Middle frontal gyrus (tissue), 1 donor: Measurements from ENCODE around the gene PROCR.
"Not testable (repeated sequence)": the region's sequence is repeated elsewhere in the genome, so short reads cannot be mapped to it uniquely, and the experiment has no call there.

Experiments used
- DNase-seq: peaks from one replicate; pipeline ENCODE4 v3.0.0-alpha.2; 2015; ENCODE audit warnings: low spot score; ENCODE audit errors: extremely low spot score

Gene PROCR

DNA sequence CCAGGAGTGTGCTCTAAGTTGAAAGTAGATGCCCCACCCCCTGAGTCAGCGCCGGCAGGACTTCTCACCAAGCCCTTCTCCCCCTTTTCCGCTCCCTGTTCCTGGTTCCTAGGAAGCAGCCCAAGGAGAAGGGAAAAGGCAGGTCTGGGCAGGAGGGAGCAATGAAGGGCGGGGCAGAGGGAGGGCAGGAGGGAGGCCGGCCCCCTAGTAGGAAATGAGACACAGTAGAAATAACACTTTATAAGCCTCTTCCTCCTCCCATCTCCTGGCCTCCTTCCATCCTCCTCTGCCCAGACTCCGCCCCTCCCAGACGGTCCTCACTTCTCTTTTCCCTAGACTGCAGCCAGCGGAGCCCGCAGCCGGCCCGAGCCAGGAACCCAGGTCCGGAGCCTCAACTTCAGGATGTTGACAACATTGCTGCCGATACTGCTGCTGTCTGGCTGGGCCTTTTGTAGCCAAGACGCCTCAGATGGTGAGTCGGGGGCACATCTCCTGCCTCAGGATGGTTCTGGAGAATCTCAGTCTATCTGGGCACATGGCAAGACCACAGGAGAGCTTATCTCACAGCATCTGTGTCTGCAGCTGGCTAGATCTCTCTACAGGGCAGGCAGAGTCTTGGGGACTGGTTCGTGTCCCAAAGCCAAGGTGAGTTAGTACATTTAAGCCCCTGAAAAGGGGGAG is at the start of gene PROCR:
Gene PROCR, plus strand, starts transcription at position 320 of the 681 bp plus-strand sequence. Its CDS starts 83 bp downstream, at position 403.
- DNase-seq: no peak

DNA sequence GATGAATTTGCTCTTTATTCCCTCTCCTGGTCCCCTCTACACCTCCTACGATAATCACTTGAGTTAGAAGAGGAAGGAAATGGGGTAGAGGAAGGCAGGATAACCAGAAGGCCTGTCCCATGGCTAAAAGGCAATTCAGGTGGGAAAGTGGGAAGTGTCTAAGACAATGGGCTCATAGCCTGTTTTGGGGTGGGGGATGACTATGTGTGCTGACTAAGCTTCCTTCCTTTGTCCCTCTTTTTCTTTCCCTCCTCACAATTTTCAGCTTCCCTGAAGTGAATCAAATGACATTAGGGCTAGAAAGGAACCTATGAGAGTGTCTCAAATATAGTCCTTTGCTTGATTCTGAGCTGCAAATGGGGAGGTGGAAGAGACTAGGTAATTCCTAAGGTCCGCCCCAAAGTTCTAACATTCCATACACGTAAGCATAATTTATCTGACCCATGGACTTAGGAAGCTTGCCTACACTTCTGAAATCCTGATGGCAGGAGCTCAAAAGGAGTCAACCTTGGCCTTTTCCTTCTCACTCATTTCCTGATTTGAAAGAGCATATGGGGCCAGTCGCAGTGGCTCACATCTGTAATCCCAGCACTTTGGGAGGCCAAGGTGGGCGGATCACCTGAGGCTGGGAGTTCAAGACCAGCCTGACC is 49.0 kb upstream of the PROCR start:
- no peak for DNase-seq

- no peak for DNase-seq
Measured at GRCh38 chr20:35125753-35126152, 46.1 kb upstream of the PROCR start.

- DNase-seq: no peak
Measured at GRCh38 chr20:35129647-35130069, 42.2 kb upstream of the PROCR start.

DNA sequence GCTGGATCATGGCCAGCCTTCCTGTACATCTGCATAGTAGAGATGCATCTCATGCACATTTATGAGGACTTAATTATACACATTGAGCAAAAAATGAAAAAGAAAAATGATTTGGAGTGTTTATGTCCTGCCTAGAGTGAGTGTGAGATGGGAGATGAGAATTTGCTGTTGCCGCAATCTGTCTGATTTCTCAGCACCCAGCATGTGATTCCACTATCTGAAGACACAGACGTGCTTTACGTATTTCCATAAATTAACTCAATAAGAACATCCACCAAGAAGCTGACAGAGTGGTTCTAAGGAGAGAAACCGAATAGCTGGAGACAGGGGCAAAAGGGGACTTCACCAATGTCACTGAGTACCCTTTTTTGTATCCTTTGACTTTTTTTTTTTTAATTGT is 39.9 kb upstream of the PROCR start:
- DNase-seq: no peak

GRCh38 chr20:35133031-35133430 is 38.8 kb upstream of the PROCR start:
- DNase-seq: no peak

- DNase-seq: no peak
Measured at GRCh38 chr20:35133735-35134134, 38.1 kb upstream of the PROCR start.

- no peak for DNase-seq
Measured at GRCh38 chr20:35134472-35134871, 37.4 kb upstream of the PROCR start.

- no peak for DNase-seq
Measured at GRCh38 chr20:35134880-35135279, 37.0 kb upstream of the PROCR start.

DNA sequence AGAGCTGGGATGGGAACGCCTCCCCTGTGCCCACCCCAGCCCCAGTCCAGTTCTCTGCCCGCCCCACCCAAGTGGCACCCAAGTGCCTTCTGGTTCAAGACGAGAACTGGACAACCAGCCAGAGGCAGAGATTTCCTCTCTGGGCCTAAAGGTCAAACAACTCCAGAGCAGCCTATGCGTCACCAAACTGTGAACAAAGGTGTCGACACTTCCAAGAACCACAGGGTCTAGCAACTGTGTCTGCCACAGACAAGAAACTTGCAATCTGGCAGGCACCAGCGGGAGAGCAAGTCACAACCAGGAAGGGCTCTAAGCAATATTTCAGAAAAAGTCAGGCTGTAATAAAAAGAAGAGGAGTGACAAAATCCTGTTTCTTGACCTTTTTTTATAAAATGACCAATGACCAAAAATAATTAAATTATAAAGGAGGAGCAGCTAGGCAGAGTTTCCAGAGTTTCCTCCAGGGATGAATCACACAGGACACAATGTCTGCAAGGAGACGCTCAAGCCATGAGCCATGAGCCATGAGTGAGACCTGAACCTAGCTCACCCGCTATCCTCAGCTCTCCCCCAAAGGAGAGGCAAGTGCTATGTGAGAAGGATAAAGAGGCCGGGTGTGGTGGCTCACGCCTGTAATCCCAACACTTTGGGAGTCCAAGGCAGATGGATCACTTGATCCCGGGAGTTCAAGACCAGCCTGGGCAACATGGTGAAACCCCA is 35.8 kb upstream of the PROCR start:
- DNase-seq: no peak

DNA sequence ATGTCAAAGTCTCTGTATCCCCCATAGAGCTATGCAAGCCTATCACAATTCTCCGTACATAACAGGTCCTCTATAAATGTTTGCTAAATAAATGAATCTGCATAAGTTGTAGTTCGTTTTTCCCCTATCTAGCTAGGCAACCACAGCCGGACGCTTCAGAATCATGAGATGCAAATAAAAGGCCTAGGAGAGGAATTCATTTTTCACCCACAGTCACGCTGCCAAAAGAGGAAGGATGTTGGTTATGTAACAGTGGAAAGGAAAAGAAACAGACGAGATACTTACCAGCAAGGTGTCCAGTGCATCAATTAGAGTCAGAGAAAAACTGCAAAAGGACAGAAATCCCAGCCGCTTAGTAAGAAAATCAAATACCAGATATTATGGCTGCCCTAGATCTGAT is 27.2 kb upstream of the PROCR start:
- DNase-seq: no peak

DNA sequence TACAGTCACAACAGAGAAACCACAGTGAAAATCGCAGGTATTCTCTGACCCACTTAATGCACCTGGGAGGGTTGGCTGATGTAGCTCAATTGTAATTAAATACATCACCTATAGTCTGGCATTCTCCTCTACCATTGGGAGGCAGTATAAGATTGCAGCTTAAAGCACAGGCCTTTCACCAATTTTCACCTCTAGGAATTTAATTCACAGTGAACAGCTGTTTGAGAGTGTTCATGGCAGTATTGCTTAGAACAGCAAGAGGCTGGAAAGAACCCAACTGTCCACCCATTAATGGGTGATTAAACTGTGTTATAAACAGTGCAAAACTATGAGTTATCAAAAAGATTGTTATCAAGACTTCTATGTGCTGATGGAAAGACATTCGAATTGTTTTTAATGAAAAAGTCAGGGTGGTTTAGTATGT is 26.7 kb upstream of the PROCR start:
- peak; percentile 31 for DNase-seq

GRCh38 chr20:35146299-35146919 is 25.5 kb upstream of the PROCR start:
- DNase-seq: no peak

DNA sequence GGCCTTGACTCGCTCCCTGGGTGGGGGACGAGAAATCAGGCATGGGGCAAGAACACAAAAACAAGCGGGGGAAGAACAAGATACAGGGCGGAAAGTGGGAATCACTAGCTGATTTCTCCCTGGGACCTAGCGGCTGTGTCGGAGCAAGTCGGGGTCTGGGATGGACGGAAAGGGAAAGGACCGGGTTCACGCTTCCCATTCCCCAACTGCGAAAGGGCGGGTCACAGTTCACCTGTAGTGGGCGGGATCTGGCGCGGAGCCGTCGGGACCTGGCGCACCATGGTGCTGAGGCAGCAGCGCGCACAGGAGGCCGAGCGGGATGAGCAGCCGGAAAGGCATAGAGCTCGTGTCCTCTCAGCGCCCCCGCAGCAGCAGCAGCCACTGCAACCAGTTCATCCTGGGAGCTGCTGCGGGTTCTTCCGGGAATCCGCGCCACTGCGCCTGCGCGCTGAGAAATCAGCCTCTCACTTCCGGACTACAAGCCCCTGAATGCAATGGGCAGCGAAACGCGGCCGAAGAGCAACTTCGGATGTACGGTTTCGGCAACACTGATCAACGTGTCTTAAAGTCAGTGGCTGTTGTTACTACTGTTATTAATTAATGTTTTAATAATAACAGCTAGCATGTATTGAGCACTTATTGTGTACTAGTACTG is 24.8 kb upstream of the PROCR start, which contains the start of gene EDEM2:
Gene EDEM2, minus strand, starts transcription at position 417 of the 655 bp plus-strand sequence. Its CDS starts 78 bp downstream, at position 339.
- DNase-seq: peak; percentile 90

GRCh38 chr20:35147575-35148071 is 24.2 kb upstream of the PROCR start:
- DNase-seq: not testable (repeated sequence)

DNA sequence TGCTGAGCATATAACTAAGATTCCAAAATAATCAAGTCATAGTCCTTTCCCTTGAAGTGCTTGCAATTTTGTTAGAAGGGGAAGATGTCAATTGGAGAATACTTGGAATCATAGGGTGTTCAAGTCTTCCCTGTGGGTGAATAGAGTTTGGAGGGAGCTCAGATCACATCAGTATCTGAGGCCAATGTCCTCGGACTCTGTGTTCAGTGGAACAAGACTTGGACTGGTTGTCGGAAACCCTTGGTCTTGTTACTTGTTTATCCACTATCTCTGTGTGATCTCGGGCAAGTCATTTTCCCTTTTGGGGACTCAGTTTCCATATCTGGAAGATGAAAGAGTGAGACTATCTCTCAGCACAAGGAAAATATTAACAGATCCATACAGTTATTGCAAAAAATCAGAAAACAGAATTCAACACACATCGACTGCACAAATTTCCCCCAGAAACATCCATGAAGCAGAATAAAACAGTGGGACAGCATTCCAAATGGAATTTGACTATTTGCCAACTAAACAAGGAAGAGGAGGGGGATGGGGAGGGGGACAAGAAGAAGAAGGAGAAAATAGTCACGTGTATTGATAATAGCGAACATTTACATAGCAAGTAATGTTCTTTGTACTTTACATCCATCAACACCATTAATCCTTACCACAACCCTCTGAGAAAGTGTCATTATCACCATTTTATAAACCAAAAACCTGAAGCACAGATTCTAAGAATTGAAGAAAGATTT is 20.9 kb upstream of the PROCR start:
- DNase-seq: no peak

DNA sequence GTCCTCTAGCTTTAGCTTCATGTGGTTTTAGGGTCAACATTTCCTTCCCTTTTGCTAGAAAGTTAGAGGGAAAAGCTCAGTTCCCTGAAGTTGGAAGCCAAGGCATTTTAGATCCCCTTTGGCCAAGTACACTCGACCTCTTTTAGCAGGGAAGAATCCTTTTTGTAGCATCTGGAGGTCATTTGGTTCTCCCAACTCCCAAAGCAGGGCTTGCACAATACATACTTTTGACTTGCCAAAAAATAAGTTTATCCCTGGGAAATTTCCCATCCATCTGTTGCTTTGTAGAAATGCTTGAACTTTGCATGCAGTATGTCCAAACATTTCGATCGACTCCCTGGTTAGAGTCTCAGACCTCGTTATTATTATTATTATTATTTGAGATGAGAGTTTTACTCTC is 20.1 kb upstream of the PROCR start:
- no peak for DNase-seq

GRCh38 chr20:35155936-35156335 is 15.9 kb upstream of the PROCR start:
- DNase-seq: no peak

GRCh38 chr20:35156978-35157377 is 14.9 kb upstream of the PROCR start:
- no peak for DNase-seq

GRCh38 chr20:35160341-35160740 is 11.5 kb upstream of the PROCR start:
- not testable (repeated sequence) for DNase-seq
